Astrocyte (in vitro differentiated cells and primary cell): Measurements from ENCODE around the gene DNASE2B.

Experiments
- EZH2 ChIP-seq: IDR thresholded peaks from 2 replicates; pipeline ENCODE4 v1.6.1; 2012; ENCODE audit warnings: mild to moderate bottlenecking, low read length, inconsistent platforms; ENCODE audit not compliant: insufficient read depth
- TF ChIP-seq, protein P1 (sequence below): IDR thresholded peaks from 2 replicates; pipeline ENCODE4 v1.5.1; 2011; ENCODE audit warnings: low read depth, mild to moderate bottlenecking, inconsistent platforms, low read length, moderate library complexity; ENCODE audit not compliant: insufficient read depth

DNA sequence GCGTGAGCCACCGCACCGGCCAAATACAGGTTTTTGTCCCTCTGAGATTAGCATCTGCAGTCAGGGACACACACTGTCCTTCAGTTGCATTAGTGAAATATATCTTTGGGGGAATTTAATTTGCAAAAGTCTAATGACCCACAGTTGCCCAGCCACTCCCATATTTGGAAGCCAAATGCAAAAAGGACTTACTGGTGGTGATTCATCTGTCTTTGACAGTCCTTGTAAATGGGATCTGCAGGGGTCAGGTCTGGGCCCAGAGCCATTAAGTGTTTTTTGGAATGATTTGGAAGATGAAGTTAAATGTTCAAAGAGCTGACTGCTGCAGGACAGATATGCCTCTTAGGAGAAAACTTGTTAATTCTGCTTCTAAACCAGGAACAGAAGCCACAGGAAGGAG, 44.6 kb upstream of the DNASE2B start:
- TF ChIP-seq, protein P1, sequence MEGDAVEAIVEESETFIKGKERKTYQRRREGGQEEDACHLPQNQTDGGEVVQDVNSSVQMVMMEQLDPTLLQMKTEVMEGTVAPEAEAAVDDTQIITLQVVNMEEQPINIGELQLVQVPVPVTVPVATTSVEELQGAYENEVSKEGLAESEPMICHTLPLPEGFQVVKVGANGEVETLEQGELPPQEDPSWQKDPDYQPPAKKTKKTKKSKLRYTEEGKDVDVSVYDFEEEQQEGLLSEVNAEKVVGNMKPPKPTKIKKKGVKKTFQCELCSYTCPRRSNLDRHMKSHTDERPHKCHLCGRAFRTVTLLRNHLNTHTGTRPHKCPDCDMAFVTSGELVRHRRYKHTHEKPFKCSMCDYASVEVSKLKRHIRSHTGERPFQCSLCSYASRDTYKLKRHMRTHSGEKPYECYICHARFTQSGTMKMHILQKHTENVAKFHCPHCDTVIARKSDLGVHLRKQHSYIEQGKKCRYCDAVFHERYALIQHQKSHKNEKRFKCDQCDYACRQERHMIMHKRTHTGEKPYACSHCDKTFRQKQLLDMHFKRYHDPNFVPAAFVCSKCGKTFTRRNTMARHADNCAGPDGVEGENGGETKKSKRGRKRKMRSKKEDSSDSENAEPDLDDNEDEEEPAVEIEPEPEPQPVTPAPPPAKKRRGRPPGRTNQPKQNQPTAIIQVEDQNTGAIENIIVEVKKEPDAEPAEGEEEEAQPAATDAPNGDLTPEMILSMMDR: no peak
- no peak for TF ChIP-seq EZH2
